ENCODE data around the gene ARL16. TPM values are rescaled to one million over a fixed set of nuclear protein-coding genes. Genes with fewer than 3 reads are reported as not detected.
A peak's percentile ranks its signal among the peaks of the same experiment; 100 is the strongest.

ARL16 gene
- total and polyA plus RNA-seq, 2 of the 8 experiments (the other 6 are each of a cell fraction or from before 2014, with no cell fraction given), result 37.0 to 60.8 TPM

- no peak overlapping the region for H2BK20ac ChIP-seq (ENCODE audit: low read length)
- H3K79me2 ChIP-seq (ENCODE audit: control insufficient read depth in 1 of 2, insufficient read depth in 2 of 2, low read length in 2 of 2), result peaks cover 0 to 7% of the 10 kb centered on the region in 2 experiments; a peak in 1 of 4 replicates
Observed at GRCh38 chr17:81712468-81713003, 28.9 kb upstream of the ARL16 start.

More at GRCh38 chr17:81712468-81713003, 28.9 kb upstream of the ARL16 start:
- Histone ChIP-seq H3K27ac (ENCODE audit: low read depth, low read length) (no peak overlapping the region), H4K5ac (ENCODE audit: insufficient read length, low read depth, low read length) (no peak overlapping the region), H3K14ac (ENCODE audit: insufficient read length) (no peak overlapping the region), H2BK120ac (replicated peaks; ENCODE audit: low read depth, low read length) (no peak overlapping the region), H3K9ac (replicated peaks in 1 of 4; ENCODE audit: extremely low read depth in 1 of 4, low read depth in 3 of 4, low read length in 3 of 4) (peak overlapping the region; percentile 51 to 75 (median 63)), H3K36me3 (ENCODE audit: control insufficient read depth in 2 of 4, insufficient read depth in 4 of 4, low read length in 3 of 4) (peaks cover 0 to 12% (median under 1%) of the 10 kb centered on the region in 4 experiments; a peak in 6 of 8 replicates), H3K4me1 (replicated peaks in 1 of 4; ENCODE audit: control insufficient read depth in 3 of 4, insufficient read depth in 4 of 4, low read length in 3 of 4) (peaks cover 0 to 24% (median 18%) of the 10 kb centered on the region in 4 experiments; a peak in 5 of 7 replicates), H2BK12ac (ENCODE audit: low read depth, low read length) (no peak overlapping the region), H2AK5ac (ENCODE audit: low read depth, low read length) (no peak overlapping the region), H3K56ac (replicated peaks; ENCODE audit: insufficient read length, low read depth, low read length) (no peak overlapping the region), H4K91ac (replicated peaks; ENCODE audit: insufficient read length, low read length) (no peak overlapping the region), H3K27me3 (replicated peaks in 1 of 4; ENCODE audit: control insufficient read depth in 3 of 4, extremely low read depth in 1 of 4, insufficient read depth in 3 of 4, low read length in 3 of 4) (no peaks in the 10 kb centered on the region; a peak in 2 of 7 replicates), H2AFZ (ENCODE audit: low read length) (no peak overlapping the region), H3K18ac (ENCODE audit: extremely low read depth, low read length) (peak overlapping the region; percentile 32), H4K20me1 (replicated peaks in 1 of 2; ENCODE audit: control insufficient read depth in 1 of 2, insufficient read depth in 2 of 2, low read length in 2 of 2) (peaks cover 3 to 14% of the 10 kb centered on the region in 2 experiments), H4K8ac (ENCODE audit: extremely low read depth, insufficient read depth, low read length) (peak overlapping the region; percentile 83), H2BK15ac (ENCODE audit: low read length) (no peak overlapping the region), H3K79me1 (ENCODE audit: low read depth, low read length) (peaks cover 10% of the 10 kb centered on the region), H3K23me2 (ENCODE audit: low read depth, low read length) (peaks cover 20% of the 10 kb centered on the region), H3K4me3 (ENCODE audit: extremely low read depth in 1 of 4, insufficient read depth in 2 of 4, low read depth in 3 of 4, low read length in 4 of 4) (peak overlapping the region; percentile 44 to 86 (median 59)), H3K4me2 (ENCODE audit: insufficient read depth in 1 of 2, low read depth in 2 of 2, low read length in 2 of 2) (peak overlapping the region; percentile 77 to 87), H3K9me3 (ENCODE audit: insufficient read depth in 2 of 2, low read depth in 1 of 2, low read length in 1 of 2) (no peaks in the 10 kb centered on the region), H3K4ac (replicated peaks; ENCODE audit: insufficient read length, low read depth, low read length) (peak overlapping the region; percentile 69), H3K23ac (ENCODE audit: insufficient read length) (no peak overlapping the region), H2BK5ac (ENCODE audit: low read depth, low read length) (no peak overlapping the region; the same call in 1 of the 2 replicates)
- TF ChIP-seq NRF1 (IDR thresholded peaks at IDR 0.05; ENCODE audit: low read depth, low read length), result no peak
- no peak for TF ChIP-seq CHD2 (IDR thresholded peaks at IDR 0.05; ENCODE audit: low read length)
- TF ChIP-seq KDM4A (IDR thresholded peaks at IDR 0.05; ENCODE audit: low read depth, low read length, severe bottlenecking), result peak; percentile 90
- 0 out of 2 replicates have a peak, but pooled peaks have one; percentile 5 for TF ChIP-seq POLR2AphosphoS5 (IDR thresholded peaks at IDR 0.05; ENCODE audit: low read depth, low read length)
- peak in 1 of 2 experiments; percentile 12; a peak in 1 of 3 replicates for TF ChIP-seq POLR2A (IDR thresholded peaks at IDR 0.05; ENCODE audit: control extremely low read depth in 1 of 2, low read depth in 2 of 2, low read length in 2 of 2)
- TF ChIP-seq CTCF (IDR thresholded peaks at IDR 0.05; ENCODE audit: control extremely low read depth in 1 of 3, insufficient read depth in 1 of 3, low read depth in 1 of 3, low read length in 3 of 3), result peak in 2 of 3 experiments; percentile 12 to 15; a peak in 2 of 4 replicates
- no peak for TF ChIP-seq BRCA1 (IDR thresholded peaks at IDR 0.05; ENCODE audit: low read depth, low read length)
- TF ChIP-seq HDAC2 (IDR thresholded peaks at IDR 0.05; ENCODE audit: borderline replicate concordance in 1 of 2, low read depth in 2 of 2, low read length in 2 of 2), result peak in 1 of 2 experiments; percentile 41; a peak in 1 of 4 replicates
- no peak for TF ChIP-seq BCL11A (IDR thresholded peaks at IDR 0.05; ENCODE audit: low read depth in 2 of 2, low read length in 2 of 2)
- TF ChIP-seq CBX8 (IDR thresholded peaks at IDR 0.05; ENCODE audit: borderline replicate concordance, low read depth, low read length), result no peak
- 5% methylated on average over 41 of the region's 41 CpGs; no CpG with 5 or more reads in 1 of the 2 experiments for WGBS, 2 experiments (ENCODE audit: extremely low coverage in 1 of 2, insufficient coverage in 1 of 2, insufficient read length in 1 of 2, insufficient replicate concordance in 2 of 2, low coverage in 1 of 2, low lambda C conversion rate in 2 of 2, missing lambda C conversion rate in 1 of 2)
- ChIA-PET CTCF (ENCODE audit: partially characterized antibody) (interaction anchor here (1.1 kb wide), 1 partner anchor 107 kb away, joined by 3 read pairs; no protein-coding TSS in a partner anchor), POLR2A (ENCODE audit: partially characterized antibody) (interaction anchor here (0.8 to 25.9 kb wide), 6 partner anchors 4 to 231 kb away, joined by 3 to 436 read pairs (median 176); partner anchors contain the start of genes ARL16, HGS, MRPL12 and SLC25A10)
- DNase-seq (ENCODE audit: low read depth in 1 of 2, low spot score in 2 of 2) (no peak), FAIRE-seq (no peak)
